KMS-11 (cell line): Measurements from ENCODE around the gene KCNA3.

ENCODE experiments used
- H2AFZ ChIP-seq: fragments of 200-600 bp; sonication (generic); 2 replicates; pipeline ENCODE4 v1.6.1; 2016; ENCODE audit warnings: antibody characterized with exemption, mixed run types, low read depth
- H3K27ac ChIP-seq: fragments of 200-600 bp; sonication (generic); 2 replicates; pipeline ENCODE4 v1.6.1; 2016; ENCODE audit warnings: mild to moderate bottlenecking, mixed run types
- H3K27me3 ChIP-seq: fragments of 200-600 bp; sonication (generic); 2 replicates; pipeline ENCODE4 v1.6.1; 2017; ENCODE audit warnings: mild to moderate bottlenecking, low read depth, mixed run types, moderate library complexity; ENCODE audit not compliant: insufficient read depth
- H3K36me3 ChIP-seq: fragments of 200-600 bp; sonication (generic); 2 replicates; pipeline ENCODE4 v1.6.1; 2017; ENCODE audit warnings: mild to moderate bottlenecking, mixed run types; ENCODE audit not compliant: insufficient read depth
- H3K4me1 ChIP-seq: fragments of 200-600 bp; sonication (generic); 2 replicates; pipeline ENCODE4 v1.6.1; 2016; ENCODE audit warnings: mild to moderate bottlenecking, low read depth, mixed run types; ENCODE audit not compliant: poor library complexity, severe bottlenecking
- H3K4me2 ChIP-seq: fragments of 200-600 bp; sonication (generic); 2 replicates; pipeline ENCODE4 v1.7.0; 2016; ENCODE audit warnings: mild to moderate bottlenecking, mixed run types
- H3K4me3 ChIP-seq: fragments of 200-600 bp; sonication (generic); IDR thresholded peaks from 2 replicates; pipeline ENCODE4 v1.6.1; 2017; ENCODE audit warnings: low read depth, low read length, mixed read lengths; ENCODE audit not compliant: insufficient read depth
- H3K79me2 ChIP-seq: fragments of 200-600 bp; sonication (generic); 2 replicates; pipeline ENCODE4 v1.6.1; 2016; ENCODE audit warnings: low read depth, mixed run types; ENCODE audit not compliant: insufficient read depth
- H3K9ac ChIP-seq: fragments of 200-600 bp; sonication (generic); 2 replicates; pipeline ENCODE4 v1.6.1; 2016; ENCODE audit warnings: mild to moderate bottlenecking, mixed run types
- H4K20me1 ChIP-seq: fragments of 200-600 bp; sonication (generic); 2 replicates; pipeline ENCODE4 v1.6.1; 2016; ENCODE audit warnings: mild to moderate bottlenecking, mixed run types; ENCODE audit not compliant: insufficient read depth
- TF ChIP-seq, protein P1 (sequence below): fragments of 200-600 bp; sonication (generic); conservative IDR thresholded peaks from 2 replicates; pipeline ENCODE4 v1.6.1; 2017; ENCODE audit warnings: low read depth, mild to moderate bottlenecking, antibody characterized with exemption, low read length, moderate library complexity, mixed read lengths

Gene KCNA3

DNA sequence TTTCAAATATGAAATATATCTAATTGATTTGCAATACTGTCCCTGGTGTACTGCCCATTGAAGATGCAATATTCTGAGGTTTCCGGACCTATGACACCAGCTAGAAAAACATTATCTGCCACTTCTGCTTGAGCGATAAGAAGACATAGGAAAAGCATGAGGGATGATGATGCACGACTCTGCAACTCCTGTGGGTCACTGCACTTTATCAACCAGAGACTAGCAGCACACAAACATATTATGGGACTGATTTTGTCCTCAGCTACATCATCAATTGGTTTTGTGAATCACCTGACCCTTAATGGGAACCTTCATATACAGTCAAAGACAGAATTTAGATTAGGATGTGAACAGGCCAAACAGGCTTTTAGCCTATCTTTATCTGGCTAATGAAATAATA, 13.8 kb upstream of the KCNA3 start:
- Histone ChIP-seq H3K4me2 (no peak overlapping the region), H2AFZ (no peak overlapping the region), H4K20me1 (no peaks in the 10 kb centered on the region), H3K27ac (no peak overlapping the region), H3K36me3 (no peaks in the 10 kb centered on the region), H3K79me2 (no peaks in the 10 kb centered on the region), H3K9ac (no peak overlapping the region), H3K4me3 (no peak overlapping the region), H3K4me1 (peaks cover under 1% of the 10 kb centered on the region), H3K27me3 (no peaks in the 10 kb centered on the region)
- TF ChIP-seq, protein P1, sequence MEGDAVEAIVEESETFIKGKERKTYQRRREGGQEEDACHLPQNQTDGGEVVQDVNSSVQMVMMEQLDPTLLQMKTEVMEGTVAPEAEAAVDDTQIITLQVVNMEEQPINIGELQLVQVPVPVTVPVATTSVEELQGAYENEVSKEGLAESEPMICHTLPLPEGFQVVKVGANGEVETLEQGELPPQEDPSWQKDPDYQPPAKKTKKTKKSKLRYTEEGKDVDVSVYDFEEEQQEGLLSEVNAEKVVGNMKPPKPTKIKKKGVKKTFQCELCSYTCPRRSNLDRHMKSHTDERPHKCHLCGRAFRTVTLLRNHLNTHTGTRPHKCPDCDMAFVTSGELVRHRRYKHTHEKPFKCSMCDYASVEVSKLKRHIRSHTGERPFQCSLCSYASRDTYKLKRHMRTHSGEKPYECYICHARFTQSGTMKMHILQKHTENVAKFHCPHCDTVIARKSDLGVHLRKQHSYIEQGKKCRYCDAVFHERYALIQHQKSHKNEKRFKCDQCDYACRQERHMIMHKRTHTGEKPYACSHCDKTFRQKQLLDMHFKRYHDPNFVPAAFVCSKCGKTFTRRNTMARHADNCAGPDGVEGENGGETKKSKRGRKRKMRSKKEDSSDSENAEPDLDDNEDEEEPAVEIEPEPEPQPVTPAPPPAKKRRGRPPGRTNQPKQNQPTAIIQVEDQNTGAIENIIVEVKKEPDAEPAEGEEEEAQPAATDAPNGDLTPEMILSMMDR = no peak

DNA sequence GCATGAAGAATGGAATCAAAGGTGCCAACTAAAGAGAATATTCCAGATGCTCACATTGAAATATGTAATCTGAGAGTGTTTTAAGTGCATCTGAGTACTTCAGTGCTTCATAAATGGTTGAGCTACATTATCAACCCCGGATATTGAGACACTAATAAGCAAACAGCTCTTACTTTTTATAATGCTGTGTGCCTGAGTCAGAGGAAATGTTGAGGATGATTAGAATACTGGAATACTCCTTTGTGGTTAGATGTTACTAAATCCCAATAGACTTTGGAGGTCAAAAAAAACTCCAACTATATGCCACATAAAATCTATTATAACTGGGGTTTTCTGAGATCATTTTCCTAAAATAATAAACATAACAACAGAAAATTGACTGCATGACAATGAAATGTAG, 12.5 kb upstream of the KCNA3 start:
- peaks cover 14% of the 10 kb centered on the region for H3K4me1 ChIP-seq
- no peaks in the 10 kb centered on the region for H3K36me3 ChIP-seq
- no peaks in the 10 kb centered on the region for H3K27me3 ChIP-seq
- no peaks in the 10 kb centered on the region for H4K20me1 ChIP-seq
- no peak overlapping the region for H3K27ac ChIP-seq
- H3K79me2 ChIP-seq = no peaks in the 10 kb centered on the region
- no peak overlapping the region for H3K4me3 ChIP-seq
- no peak overlapping the region for H3K4me2 ChIP-seq
- no peak overlapping the region for H2AFZ ChIP-seq
- no peak overlapping the region for H3K9ac ChIP-seq
- TF ChIP-seq, protein P1 = no peak

DNA sequence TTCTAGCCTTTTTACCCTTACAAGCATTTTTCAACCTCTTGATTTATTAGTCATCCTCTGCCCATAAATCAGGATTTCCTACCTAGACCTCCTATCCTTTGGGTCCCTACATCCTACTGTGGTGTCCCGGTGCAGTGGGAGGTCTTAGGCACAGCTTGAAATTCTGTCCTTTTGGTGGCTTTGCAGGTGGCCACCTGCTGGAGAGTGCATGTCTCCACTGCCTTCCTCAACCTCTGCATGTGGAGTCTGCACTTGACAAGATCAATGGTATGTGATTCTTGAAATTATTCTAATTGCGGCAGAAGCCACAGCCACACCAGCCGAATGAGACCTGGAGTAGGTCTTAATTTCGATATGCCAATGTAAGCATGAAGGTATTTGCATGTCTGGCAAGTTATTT, 11.4 kb upstream of the KCNA3 start:
- no peak overlapping the region for H3K27ac ChIP-seq
- no peak overlapping the region for H3K4me3 ChIP-seq
- H3K27me3 ChIP-seq = no peaks in the 10 kb centered on the region
- no peak overlapping the region for H2AFZ ChIP-seq
- peaks cover 15% of the 10 kb centered on the region for H3K4me1 ChIP-seq
- no peaks in the 10 kb centered on the region for H3K79me2 ChIP-seq
- no peak overlapping the region for H3K4me2 ChIP-seq
- H4K20me1 ChIP-seq = no peaks in the 10 kb centered on the region
- H3K36me3 ChIP-seq = no peaks in the 10 kb centered on the region
- H3K9ac ChIP-seq = no peak overlapping the region
- TF ChIP-seq, protein P1 = 0 out of 2 replicates have a peak, but pooled peaks have one; percentile 16

DNA sequence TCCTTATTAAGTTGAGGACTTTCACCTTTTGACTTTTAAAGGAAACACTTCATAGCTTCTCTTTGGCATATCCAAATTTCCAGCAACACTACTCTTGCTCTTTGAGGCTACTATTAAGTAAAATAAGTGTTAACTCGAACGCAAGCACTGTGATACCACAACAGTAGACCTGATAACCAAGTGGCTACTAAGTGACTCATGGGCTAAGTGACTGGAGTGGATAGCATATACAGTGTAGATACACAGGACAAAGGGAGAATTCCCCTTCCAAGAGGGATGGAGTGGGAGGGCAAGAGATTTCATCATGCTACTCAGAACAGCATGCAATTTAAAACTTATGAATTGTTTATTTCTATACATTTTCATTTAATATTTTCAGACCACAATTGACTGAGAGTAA, 9.8 kb upstream of the KCNA3 start:
- Histone ChIP-seq H3K4me1 (peaks cover 15% of the 10 kb centered on the region), H3K36me3 (no peaks in the 10 kb centered on the region), H3K9ac (no peak overlapping the region), H3K79me2 (no peaks in the 10 kb centered on the region), H3K27ac (no peak overlapping the region), H3K4me3 (no peak overlapping the region), H2AFZ (no peak overlapping the region), H3K4me2 (no peak overlapping the region), H3K27me3 (no peaks in the 10 kb centered on the region), H4K20me1 (no peaks in the 10 kb centered on the region)
- TF ChIP-seq, protein P1 = no peak
